SK-N-SH treated with all-trans-retinoic acid at 6 μM for 48 hours (cell line): ENCODE measurements around the gene ANTXRL.

Experiments used
- ARNTL ChIP-seq: fragments of 450-650 bp; formaldehyde crosslinking; IDR thresholded peaks from 2 replicates; pipeline ENCODE4 v1.5.0; 2020; ENCODE audit warnings: low read depth, mild to moderate bottlenecking, moderate library complexity, borderline replicate concordance
- ISL1 ChIP-seq: fragments of 250-450 bp; sonication (Bioruptor Pico); IDR thresholded peaks from 2 replicates; pipeline ENCODE4 v2.1.2; 2022; ENCODE audit warnings: mild to moderate bottlenecking, moderate library complexity
- OSR1 ChIP-seq: fragments of 250-450 bp; sonication (Bioruptor Pico); IDR thresholded peaks from 2 replicates; pipeline ENCODE4 v1.8.0; 2022; ENCODE audit warnings: moderate library complexity, mild to moderate bottlenecking, inconsistent platforms
- TOX ChIP-seq: fragments of 250-450 bp; sonication (Bioruptor Pico); IDR thresholded peaks from 2 replicates; pipeline ENCODE4 v1.8.0; 2021; ENCODE audit warnings: mild to moderate bottlenecking, moderate library complexity, borderline replicate concordance
- ZFP30 ChIP-seq: fragments of 450-650 bp; formaldehyde crosslinking; IDR thresholded peaks from 2 replicates; pipeline ENCODE4 v1.5.0; 2022; ENCODE audit warnings: mild to moderate bottlenecking, moderate library complexity
- TF ChIP-seq, protein P1 (sequence below): fragments of 250-450 bp; sonication (Bioruptor Pico); IDR thresholded peaks from 2 replicates; pipeline ENCODE4 v1.8.0; 2020; ENCODE audit warnings: mild to moderate bottlenecking, moderate library complexity, borderline replicate concordance

DNA sequence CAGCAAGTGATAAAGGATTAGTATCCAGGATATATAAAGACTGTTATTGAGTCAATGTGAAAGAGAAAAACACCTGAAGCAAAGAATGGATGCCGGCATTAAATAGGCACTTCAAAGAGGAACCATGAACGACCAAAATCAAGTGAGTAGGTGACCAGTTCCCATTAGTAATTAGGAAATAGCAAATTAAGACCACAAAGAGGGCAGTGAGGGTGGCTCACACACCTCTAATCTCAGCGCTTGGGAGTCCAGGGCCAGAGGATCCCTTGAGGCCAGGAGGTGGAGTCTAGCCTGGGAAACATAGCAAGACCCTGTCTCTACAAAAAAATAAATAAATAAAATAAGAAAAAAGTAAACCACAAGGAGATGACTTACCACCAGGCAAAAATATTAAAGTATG, 1.5 kb upstream of the ANTXRL start:
- TF ChIP-seq, protein P1, sequence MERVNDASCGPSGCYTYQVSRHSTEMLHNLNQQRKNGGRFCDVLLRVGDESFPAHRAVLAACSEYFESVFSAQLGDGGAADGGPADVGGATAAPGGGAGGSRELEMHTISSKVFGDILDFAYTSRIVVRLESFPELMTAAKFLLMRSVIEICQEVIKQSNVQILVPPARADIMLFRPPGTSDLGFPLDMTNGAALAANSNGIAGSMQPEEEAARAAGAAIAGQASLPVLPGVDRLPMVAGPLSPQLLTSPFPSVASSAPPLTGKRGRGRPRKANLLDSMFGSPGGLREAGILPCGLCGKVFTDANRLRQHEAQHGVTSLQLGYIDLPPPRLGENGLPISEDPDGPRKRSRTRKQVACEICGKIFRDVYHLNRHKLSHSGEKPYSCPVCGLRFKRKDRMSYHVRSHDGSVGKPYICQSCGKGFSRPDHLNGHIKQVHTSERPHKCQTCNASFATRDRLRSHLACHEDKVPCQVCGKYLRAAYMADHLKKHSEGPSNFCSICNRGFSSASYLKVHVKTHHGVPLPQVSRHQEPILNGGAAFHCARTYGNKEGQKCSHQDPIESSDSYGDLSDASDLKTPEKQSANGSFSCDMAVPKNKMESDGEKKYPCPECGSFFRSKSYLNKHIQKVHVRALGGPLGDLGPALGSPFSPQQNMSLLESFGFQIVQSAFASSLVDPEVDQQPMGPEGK (CRISPR knock-in tag): no peak
- TF ChIP-seq TOX (CRISPR knock-in tag): no peak
- TF ChIP-seq ARNTL (CRISPR knock-in tag): no peak
- TF ChIP-seq ISL1: no peak
- no peak for TF ChIP-seq ZFP30
- no peak for TF ChIP-seq OSR1 (CRISPR knock-in tag)
